Activated B cell treated with CpG ODN at 0.5 μM for 24 hours (primary cell): ENCODE data around the gene MCM8. TPM values are rescaled to one million over a fixed set of nuclear protein-coding genes. Genes with fewer than 3 reads are reported as not detected.

Experiments
- ATAC-seq: fragments of 200-7000 bp; cut with Tn5 transposase; one replicate; pipeline ENCODE4 v1.10.0; 2021; ENCODE audit warnings: low read depth, mild to moderate bottlenecking, moderate library complexity
- CTCF ChIA-PET: fragments of 350-600 bp; sonication (Branson Sonifier 250); formaldehyde crosslinking; loops from one replicate; lab custom pipeline; 2021; ENCODE audit warnings: antibody characterized with exemption; lab: Charles Lee
- POLR2A ChIA-PET: fragments of 350-600 bp; sonication (Branson Sonifier 250); formaldehyde crosslinking; loops from one replicate; lab custom pipeline; 2021; ENCODE audit warnings: antibody characterized with exemption; lab: Charles Lee
- DNase-seq: peaks from one replicate; pipeline ENCODE4 v3.0.0; 2022
- H3K27ac Mint-ChIP-seq: one replicate; pipeline ENCODE4 v1.8.0; 2020; ENCODE audit warnings: mixed read lengths
- H3K27me3 Mint-ChIP-seq: one replicate; pipeline ENCODE4 v1.8.0; 2021; ENCODE audit warnings: mixed read lengths
- H3K36me3 Mint-ChIP-seq: one replicate; pipeline ENCODE4 v1.8.0; 2021; ENCODE audit warnings: low read depth, mixed read lengths
- H3K4me1 Mint-ChIP-seq: one replicate; pipeline ENCODE4 v1.8.0; 2021; ENCODE audit warnings: mixed read lengths
- H3K4me3 Mint-ChIP-seq: one replicate; pipeline ENCODE4 v1.8.0; 2020; ENCODE audit warnings: mild to moderate bottlenecking, mixed read lengths
- H3K9me3 Mint-ChIP-seq: one replicate; pipeline ENCODE4 v1.8.0; 2020; ENCODE audit warnings: mixed read lengths
- CTCF ChIP-seq: fragments of 200-600 bp; IDR thresholded peaks from one replicate; pipeline ENCODE4 v1.8.0; 2022; ENCODE audit warnings: antibody characterized with exemption, mild to moderate bottlenecking
- intact Hi-C: fragments of 100-400 bp; cut with micrococcal nuclease; formaldehyde crosslinking; loops from one replicate; pipeline ENCODE4 v1.15.1; 2024
- total RNA-seq: library from RNA; stranded (reverse); gene quantifications from 2 replicates; pipeline ENCODE4 v1.2.3, GENCODE V29; 2022

MCM8 gene
- total RNA-seq, 1 donor from 2014 or later, result 13.0 TPM

GRCh38 chr20:5925551-5925950, 24.9 kb upstream of the MCM8 start:
- ATAC-seq (no peak), DNase-seq (no peak)
- CTCF ChIA-PET, result no interaction called here
- no peaks in the 10 kb centered on the region for H3K4me1 Mint-ChIP-seq
- intact Hi-C loops, result no loop called here
- no peak overlapping the region for H3K4me3 Mint-ChIP-seq
- POLR2A ChIA-PET, result no interaction called here
- no peaks in the 10 kb centered on the region for H3K36me3 Mint-ChIP-seq
- no peaks in the 10 kb centered on the region for H3K9me3 Mint-ChIP-seq
- H3K27me3 Mint-ChIP-seq, result peaks cover 23% of the 10 kb centered on the region
- no peak for TF ChIP-seq CTCF
- H3K27ac Mint-ChIP-seq, result no peak overlapping the region

GRCh38 chr20:5927749-5928462, 22.5 kb upstream of the MCM8 start:
- Mint-ChIP-seq H3K4me1 (no peaks in the 10 kb centered on the region), H3K27me3 (peaks cover 18% of the 10 kb centered on the region), H3K4me3 (no peak overlapping the region), H3K36me3 (no peaks in the 10 kb centered on the region), H3K27ac (no peak overlapping the region), H3K9me3 (no peaks in the 10 kb centered on the region)
- TF ChIP-seq CTCF, result no peak
- intact Hi-C loops, result no loop called here
- ChIA-PET POLR2A (no interaction called here), CTCF (no interaction called here)
- DNase-seq (no peak), ATAC-seq (no peak)

- no peak for ATAC-seq
- Mint-ChIP-seq H3K9me3 (no peaks in the 10 kb centered on the region), H3K27ac (no peak overlapping the region), H3K4me1 (peaks cover 6% of the 10 kb centered on the region), H3K27me3 (peaks cover 15% of the 10 kb centered on the region), H3K4me3 (no peak overlapping the region), H3K36me3 (no peaks in the 10 kb centered on the region)
- intact Hi-C loops, result no loop called here
- TF ChIP-seq CTCF, result no peak
- DNase-seq, result no peak
- CTCF ChIA-PET, result no interaction called here
- POLR2A ChIA-PET, result no interaction called here
Measured at GRCh38 chr20:5928836-5929715, 21.4 kb upstream of the MCM8 start.

GRCh38 chr20:5931411-5931810, 19.0 kb upstream of the MCM8 start:
- CTCF ChIA-PET, result no interaction called here
- no peak overlapping the region for H3K4me3 Mint-ChIP-seq
- TF ChIP-seq CTCF, result no peak
- no peak for ATAC-seq
- H3K27ac Mint-ChIP-seq, result no peak overlapping the region
- H3K36me3 Mint-ChIP-seq, result no peaks in the 10 kb centered on the region
- no peak for DNase-seq
- POLR2A ChIA-PET, result no interaction called here
- H3K4me1 Mint-ChIP-seq, result peaks cover 6% of the 10 kb centered on the region
- no peaks in the 10 kb centered on the region for H3K9me3 Mint-ChIP-seq
- intact Hi-C loops, result no loop called here
- H3K27me3 Mint-ChIP-seq, result peaks cover 14% of the 10 kb centered on the region

- ChIA-PET POLR2A (no interaction called here), CTCF (interaction anchor here (1.0 kb wide), 1 partner anchor 404 kb away, joined by 7 read pairs; no protein-coding TSS in a partner anchor)
- TF ChIP-seq CTCF, result no peak
- no peak for DNase-seq
- intact Hi-C loops, result loop anchor here (1.0 kb wide), 1 partner anchor 403 kb away; no protein-coding TSS in a partner anchor
- Mint-ChIP-seq H3K27ac (no peak overlapping the region), H3K36me3 (peaks cover 7% of the 10 kb centered on the region), H3K4me3 (no peak overlapping the region), H3K27me3 (peaks cover 14% of the 10 kb centered on the region), H3K4me1 (peaks cover 6% of the 10 kb centered on the region), H3K9me3 (no peaks in the 10 kb centered on the region)
- no peak for ATAC-seq
Measured at GRCh38 chr20:5932796-5933195, 17.7 kb upstream of the MCM8 start.
